ENCODE measurements around the gene DNAJC5. TPM values are rescaled to one million over a fixed set of nuclear protein-coding genes. Genes with fewer than 3 reads are reported as not detected.

Gene DNAJC5
- total RNA-seq, 2 experiments from 2014 or later, result 21.4 to 22.5 TPM

DNA sequence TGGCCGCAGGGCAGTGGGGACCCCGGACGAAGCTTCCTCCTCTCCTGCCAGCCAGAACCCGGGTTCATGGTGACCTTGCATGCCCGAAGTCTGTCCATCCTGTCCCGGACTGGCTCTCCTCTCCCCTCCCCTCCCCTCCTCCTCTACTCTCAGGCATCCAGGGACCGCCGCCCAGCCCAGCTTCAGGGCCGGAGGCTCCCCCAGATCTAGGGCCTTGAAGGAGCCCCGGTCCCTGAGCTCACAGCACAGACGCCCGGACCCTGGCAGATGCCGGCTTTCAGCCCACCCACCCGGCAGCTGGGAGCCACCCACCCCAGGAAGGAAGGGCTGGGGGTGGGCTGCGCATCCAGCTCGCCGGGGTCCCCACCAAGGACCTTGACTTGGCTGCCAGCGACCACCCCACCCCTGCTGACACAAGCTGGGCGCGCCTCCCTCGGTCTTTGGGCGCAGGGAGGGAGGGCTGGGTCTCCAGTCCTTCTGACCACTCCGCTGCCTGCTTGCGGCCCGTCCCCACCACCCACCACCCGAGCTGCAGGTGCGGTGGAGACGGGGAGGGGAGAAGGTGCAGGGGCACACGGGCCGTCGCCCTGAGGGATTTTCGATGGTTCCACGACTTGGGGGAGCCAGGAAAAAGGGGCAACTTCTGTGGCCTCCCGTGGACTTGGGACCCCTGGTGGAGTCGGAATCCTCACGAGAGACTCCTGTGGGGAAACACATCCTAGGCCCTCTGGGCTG lies 39.4 kb upstream of the DNAJC5 start:
- Mint-ChIP-seq H3K4me1 (ENCODE audit: low read depth) (peaks cover 23% of the 10 kb centered on the region), H3K9me3 (no peaks in the 10 kb centered on the region), H3K27ac (no peak overlapping the region), H3K27me3 (peaks cover 15% of the 10 kb centered on the region), H3K36me3 (ENCODE audit: low read depth) (peaks cover 2% of the 10 kb centered on the region), H3K4me3 (no peak overlapping the region)
- Histone ChIP-seq H3K27ac (ENCODE audit: low read depth in 1 of 2, low read length in 2 of 2) (no peak overlapping the region), H3K27me3 (ENCODE audit: control insufficient read depth in 1 of 2, insufficient read depth in 2 of 2, low read length in 2 of 2) (peaks cover 0 to 4% of the 10 kb centered on the region in 2 experiments), H3K9me3 (ENCODE audit: control insufficient read depth in 1 of 2, insufficient read depth in 1 of 2, low read length in 2 of 2) (no peaks in the 10 kb centered on the region), H3K36me3 (ENCODE audit: insufficient read depth, low read length) (no peaks in the 10 kb centered on the region), H3K4me3 (ENCODE audit: low read length) (no peak overlapping the region), H3K4me1 (ENCODE audit: insufficient read depth, low read length) (peaks cover 38% of the 10 kb centered on the region)
- intact Hi-C loops (cut with DNase I, micrococcal nuclease), result no loop called here
- TF ChIP-seq, protein P1, sequence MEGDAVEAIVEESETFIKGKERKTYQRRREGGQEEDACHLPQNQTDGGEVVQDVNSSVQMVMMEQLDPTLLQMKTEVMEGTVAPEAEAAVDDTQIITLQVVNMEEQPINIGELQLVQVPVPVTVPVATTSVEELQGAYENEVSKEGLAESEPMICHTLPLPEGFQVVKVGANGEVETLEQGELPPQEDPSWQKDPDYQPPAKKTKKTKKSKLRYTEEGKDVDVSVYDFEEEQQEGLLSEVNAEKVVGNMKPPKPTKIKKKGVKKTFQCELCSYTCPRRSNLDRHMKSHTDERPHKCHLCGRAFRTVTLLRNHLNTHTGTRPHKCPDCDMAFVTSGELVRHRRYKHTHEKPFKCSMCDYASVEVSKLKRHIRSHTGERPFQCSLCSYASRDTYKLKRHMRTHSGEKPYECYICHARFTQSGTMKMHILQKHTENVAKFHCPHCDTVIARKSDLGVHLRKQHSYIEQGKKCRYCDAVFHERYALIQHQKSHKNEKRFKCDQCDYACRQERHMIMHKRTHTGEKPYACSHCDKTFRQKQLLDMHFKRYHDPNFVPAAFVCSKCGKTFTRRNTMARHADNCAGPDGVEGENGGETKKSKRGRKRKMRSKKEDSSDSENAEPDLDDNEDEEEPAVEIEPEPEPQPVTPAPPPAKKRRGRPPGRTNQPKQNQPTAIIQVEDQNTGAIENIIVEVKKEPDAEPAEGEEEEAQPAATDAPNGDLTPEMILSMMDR (IDR thresholded peaks at IDR 0.05), result no peak
- ATAC-seq (ENCODE audit: poor library complexity) (no peak), DNase-seq (peak in 1 of 14 experiments; percentile 33)
- POLR2A ChIA-PET, result interaction anchor here (1.7 kb wide), 1 partner anchor 9 kb away, joined by 8 read pairs; the partner anchor contains the start of gene TPD52L2
- CTCF ChIA-PET, result interaction anchor here (0.6 kb wide), 1 partner anchor 142 kb away, joined by 3 read pairs; no protein-coding TSS in a partner anchor

DNA sequence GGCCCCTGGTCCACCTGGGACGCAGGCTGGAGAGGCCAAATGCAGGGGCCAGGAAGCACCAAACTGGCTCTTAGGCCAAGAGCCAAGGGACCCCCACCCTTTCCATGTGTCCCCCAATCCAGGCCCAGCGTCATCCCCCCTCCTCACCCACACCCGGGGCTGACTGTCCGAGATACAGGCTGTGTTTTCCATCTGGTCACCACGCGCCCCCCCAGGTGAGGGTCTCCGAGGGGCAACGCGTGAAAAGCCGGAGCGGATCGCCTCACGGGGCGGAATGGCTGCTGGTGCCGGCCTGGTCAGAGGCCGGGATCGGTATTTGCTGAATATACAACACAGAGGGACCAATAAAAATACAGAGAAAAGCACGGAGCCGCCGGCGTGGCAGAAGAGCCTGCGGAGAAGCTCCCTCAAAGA lies 38.8 kb upstream of the DNAJC5 start:
- peaks cover 0 to 4% of the 10 kb centered on the region in 2 experiments for H3K27me3 ChIP-seq (ENCODE audit: control insufficient read depth in 1 of 2, insufficient read depth in 2 of 2, low read length in 2 of 2)
- H3K36me3 Mint-ChIP-seq (ENCODE audit: low read depth), result peaks cover 7% of the 10 kb centered on the region
- peaks cover 23% of the 10 kb centered on the region for H3K4me1 Mint-ChIP-seq (ENCODE audit: low read depth)
- intact Hi-C loops (cut with DNase I, micrococcal nuclease), result no loop called here
- peaks cover 38% of the 10 kb centered on the region for H3K4me1 ChIP-seq (ENCODE audit: insufficient read depth, low read length)
- H3K4me3 ChIP-seq (ENCODE audit: low read length), result no peak overlapping the region
- no peak overlapping the region for H3K4me3 Mint-ChIP-seq
- no peak for ATAC-seq (ENCODE audit: poor library complexity)
- peaks cover 1% of the 10 kb centered on the region for H3K36me3 ChIP-seq (ENCODE audit: insufficient read depth, low read length)
- ChIA-PET CTCF (interaction anchor here (0.6 kb wide), 1 partner anchor 143 kb away, joined by 3 read pairs; no protein-coding TSS in a partner anchor), POLR2A (interaction anchor here (1.7 kb wide), 1 partner anchor 8 kb away, joined by 8 read pairs; the partner anchor contains the start of gene TPD52L2)
- DNase-seq, result no peak
- TF ChIP-seq, protein P1 (IDR thresholded peaks at IDR 0.05), result no peak
- no peak overlapping the region for H3K27ac Mint-ChIP-seq
- H3K27ac ChIP-seq (ENCODE audit: low read depth in 1 of 2, low read length in 2 of 2), result no peak overlapping the region
- H3K9me3 Mint-ChIP-seq, result no peaks in the 10 kb centered on the region
- peaks cover 0 to 3% of the 10 kb centered on the region in 2 experiments for H3K9me3 ChIP-seq (ENCODE audit: control insufficient read depth in 1 of 2, insufficient read depth in 1 of 2, low read length in 2 of 2)
- H3K27me3 Mint-ChIP-seq, result peaks cover 9% of the 10 kb centered on the region

- intact Hi-C loops (cut with DNase I, micrococcal nuclease), result no loop called here
- DNase-seq, result no peak
- H3K27me3 Mint-ChIP-seq, result no peaks in the 10 kb centered on the region
These were observed 37.0 kb upstream of the DNAJC5 start for GRCh38 chr20:63857764-63858392.

More at GRCh38 chr20:63857764-63858392, 37.0 kb upstream of the DNAJC5 start:
- no peak overlapping the region for H3K4me3 Mint-ChIP-seq
- CTCF ChIA-PET, result interaction anchor here (0.8 to 1.2 kb wide), 2 partner anchors 72 kb away, joined by 3 to 4 read pairs; no protein-coding TSS in a partner anchor
- H3K4me1 Mint-ChIP-seq (ENCODE audit: low read depth), result peaks cover 23% of the 10 kb centered on the region
- peaks cover 0 to 7% of the 10 kb centered on the region in 2 experiments for H3K9me3 ChIP-seq (ENCODE audit: control insufficient read depth in 1 of 2, insufficient read depth in 1 of 2, low read length in 2 of 2)
- peaks cover 0 to 2% of the 10 kb centered on the region in 2 experiments for H3K27me3 ChIP-seq (ENCODE audit: control insufficient read depth in 1 of 2, insufficient read depth in 2 of 2, low read length in 2 of 2)
- H3K27ac ChIP-seq (ENCODE audit: low read depth in 1 of 2, low read length in 2 of 2), result no peak overlapping the region
- ATAC-seq (ENCODE audit: poor library complexity), result no peak
- peaks cover 40% of the 10 kb centered on the region for H3K4me1 ChIP-seq (ENCODE audit: insufficient read depth, low read length)
- TF ChIP-seq, protein P1 (IDR thresholded peaks at IDR 0.05), result no peak
- H3K9me3 Mint-ChIP-seq, result no peaks in the 10 kb centered on the region
- peaks cover 7% of the 10 kb centered on the region for H3K36me3 Mint-ChIP-seq (ENCODE audit: low read depth)
- peak overlapping the region; percentile 36 for H3K27ac Mint-ChIP-seq
- POLR2A ChIA-PET, result interaction anchor here (0.6 kb wide), 1 partner anchor 39 kb away, joined by 3 read pairs; no protein-coding TSS in a partner anchor
- peaks cover 7% of the 10 kb centered on the region for H3K36me3 ChIP-seq (ENCODE audit: insufficient read depth, low read length)
- H3K4me3 ChIP-seq (ENCODE audit: low read length), result no peak overlapping the region
